HPDE6-E6E7 (cell line): Measurements from ENCODE around the gene INPP5J.
"Not testable (repeated sequence)": the region's sequence is repeated elsewhere in the genome, so short reads cannot be mapped to it uniquely, and the experiment has no call there.

Source experiments
- DNase-seq: peaks from one replicate; pipeline ENCODE4 v3.0.0; 2011; ENCODE audit warnings: missing footprints; ENCODE audit errors: extremely low spot score

The INPP5J gene

DNA sequence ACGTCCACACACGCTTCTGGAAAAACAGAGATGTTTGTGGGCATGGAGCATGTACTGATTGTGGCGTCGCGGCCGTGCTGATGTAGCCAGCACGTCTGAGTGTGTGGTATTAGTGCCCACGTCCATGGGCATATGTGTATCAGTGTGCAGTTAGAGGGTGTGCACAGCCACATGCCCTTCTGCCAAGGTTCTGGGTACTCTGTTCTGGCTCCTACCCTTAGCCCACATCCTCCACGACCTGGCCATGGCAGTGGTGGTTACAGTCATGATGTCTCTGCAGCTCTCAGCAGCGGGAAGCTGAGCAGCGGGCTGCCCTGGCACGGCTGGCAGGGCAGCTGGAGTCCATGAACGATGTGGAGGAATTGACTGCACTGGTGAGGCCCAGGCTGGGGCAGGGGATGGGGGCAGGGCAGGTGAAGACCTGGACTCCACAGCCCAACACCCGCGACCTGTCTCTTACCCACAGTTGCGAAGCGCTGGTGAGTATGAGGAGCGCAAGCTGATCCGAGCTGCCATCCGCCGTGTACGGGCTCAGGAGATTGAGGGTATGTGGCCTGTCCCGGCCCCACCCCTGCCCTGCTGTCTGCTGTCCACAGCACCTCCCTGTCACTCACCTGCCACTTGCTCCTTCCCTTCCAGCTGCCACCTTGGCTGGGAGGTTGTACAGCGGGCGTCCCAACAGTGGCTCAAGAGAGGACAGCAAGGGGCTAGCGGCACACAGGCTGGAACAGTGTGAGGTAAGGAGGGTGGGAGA lies 34.4 kb upstream of the INPP5J start:
- DNase-seq, result no peak

DNA sequence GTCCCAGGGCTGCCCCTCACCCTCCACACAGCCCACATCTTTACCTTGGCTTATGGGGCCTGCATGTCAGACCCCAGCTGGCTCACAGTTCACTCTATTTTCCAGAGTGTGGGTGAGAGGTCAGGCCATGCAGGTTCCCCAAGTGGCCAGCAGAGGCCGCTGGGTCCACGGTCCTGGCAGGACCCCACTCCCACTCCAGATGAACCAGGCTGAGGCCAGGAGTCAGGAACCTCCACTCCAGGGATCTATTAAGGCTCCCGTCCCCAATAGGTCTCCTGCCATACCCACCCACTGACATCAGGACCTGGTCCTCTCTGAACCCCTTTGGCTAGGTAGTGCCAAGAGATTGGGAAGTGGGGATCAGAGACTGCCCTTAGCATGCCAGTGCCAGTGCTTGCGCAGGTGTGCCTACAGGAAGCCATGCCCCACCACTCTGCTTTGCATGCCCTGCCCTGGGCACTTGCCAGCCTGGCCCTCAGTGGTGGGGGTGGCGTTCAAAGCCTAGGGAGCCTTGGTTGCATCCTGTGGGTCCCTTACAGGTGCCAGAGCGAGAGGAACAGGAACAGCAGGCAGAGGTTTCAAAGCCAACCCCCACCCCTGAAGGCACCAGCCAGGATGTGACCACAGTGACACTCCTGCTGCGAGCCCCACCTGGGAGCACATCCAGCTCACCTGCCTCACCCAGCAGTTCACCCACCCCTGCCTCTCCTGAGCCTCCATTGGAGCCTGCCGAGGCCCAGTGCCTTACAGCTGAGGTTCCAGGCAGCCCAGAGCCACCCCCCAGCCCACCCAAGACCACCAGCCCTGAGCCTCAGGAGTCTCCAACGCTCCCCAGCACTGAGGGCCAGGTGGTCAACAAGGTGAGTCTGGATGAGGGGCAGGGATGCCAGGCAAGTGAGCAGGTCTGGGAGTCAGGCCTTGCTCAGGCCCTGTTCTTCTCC lies 33.3 kb upstream of the INPP5J start:
- DNase-seq, result no peak

DNA sequence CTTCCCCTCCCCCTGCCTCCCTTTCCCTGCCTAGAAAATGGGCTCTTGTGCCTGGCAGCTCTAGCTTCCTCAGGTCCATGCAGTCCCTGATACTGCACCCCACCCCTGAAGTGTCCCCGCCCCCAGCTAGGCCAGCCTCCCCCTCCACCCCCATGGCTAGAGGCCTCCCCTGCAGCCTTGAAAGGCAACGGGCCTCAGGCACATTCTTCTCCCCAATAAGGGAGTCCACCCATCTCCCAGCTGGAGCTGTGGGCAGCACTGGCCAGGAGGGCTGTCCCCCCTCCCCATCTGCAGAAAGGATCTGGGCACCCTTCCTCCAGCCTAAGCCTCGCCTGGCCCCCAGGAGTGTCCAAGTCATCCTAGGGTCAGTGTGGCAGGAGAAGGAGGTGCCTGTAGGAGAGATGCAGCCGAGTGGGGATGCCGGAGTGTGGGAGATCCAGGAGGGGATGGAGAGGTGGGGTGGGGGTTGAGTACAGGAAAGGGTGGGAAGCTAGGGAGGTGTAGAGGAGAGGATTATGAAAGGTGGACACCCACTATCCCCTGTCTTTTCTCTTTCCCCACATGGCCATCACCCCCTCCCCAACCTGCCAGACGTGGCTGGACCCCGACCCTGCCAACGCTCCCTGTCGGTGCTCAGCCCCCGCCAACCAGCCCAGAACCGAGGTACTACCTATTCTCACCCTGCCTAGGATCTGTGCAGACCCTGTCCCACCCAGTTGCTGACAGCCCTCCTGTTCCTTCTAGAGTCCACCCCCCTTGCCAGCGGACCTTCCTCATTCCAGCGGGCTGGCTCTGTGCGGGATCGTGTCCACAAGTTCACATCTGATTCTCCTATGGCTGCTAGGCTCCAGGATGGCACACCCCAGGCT lies 32.3 kb upstream of the INPP5J start:
- DNase-seq, result no peak

DNA sequence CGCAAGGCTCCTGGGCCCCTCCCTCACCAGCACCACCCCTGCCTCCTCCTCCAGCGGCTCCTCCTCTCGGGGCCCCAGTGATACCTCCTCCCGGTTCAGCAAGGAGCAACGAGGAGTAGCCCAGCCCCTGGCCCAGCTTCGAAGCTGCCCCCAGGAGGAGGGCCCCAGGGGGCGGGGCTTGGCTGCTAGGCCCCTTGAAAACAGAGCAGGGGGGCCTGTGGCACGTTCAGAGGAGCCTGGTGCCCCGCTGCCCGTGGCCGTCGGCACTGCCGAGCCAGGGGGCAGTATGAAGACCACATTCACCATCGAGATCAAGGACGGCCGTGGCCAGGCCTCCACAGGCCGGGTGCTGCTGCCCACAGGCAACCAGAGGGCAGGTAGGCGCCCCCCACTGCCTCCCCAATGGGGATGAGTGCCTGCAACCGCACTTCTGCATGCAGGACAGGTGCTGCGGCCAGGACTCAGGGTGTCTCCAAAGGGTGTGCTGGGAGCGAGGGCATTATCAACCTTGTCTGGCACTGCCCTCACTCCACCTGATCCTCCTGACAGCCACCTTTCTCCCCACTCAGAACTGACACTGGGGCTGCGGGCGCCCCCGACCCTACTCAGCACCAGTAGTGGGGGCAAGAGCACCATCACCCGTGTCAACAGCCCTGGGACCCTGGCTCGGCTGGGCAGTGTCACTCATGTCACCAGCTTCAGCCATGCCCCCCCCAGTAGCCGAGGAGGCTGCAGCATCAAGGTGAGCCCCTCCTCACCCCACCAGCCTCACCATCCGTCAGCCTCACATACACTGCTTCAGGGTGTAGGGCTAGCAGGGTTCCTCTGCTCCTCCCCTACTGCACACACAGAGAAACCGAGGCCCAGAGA lies 31.4 kb upstream of the INPP5J start:
- DNase-seq, result no peak

DNA sequence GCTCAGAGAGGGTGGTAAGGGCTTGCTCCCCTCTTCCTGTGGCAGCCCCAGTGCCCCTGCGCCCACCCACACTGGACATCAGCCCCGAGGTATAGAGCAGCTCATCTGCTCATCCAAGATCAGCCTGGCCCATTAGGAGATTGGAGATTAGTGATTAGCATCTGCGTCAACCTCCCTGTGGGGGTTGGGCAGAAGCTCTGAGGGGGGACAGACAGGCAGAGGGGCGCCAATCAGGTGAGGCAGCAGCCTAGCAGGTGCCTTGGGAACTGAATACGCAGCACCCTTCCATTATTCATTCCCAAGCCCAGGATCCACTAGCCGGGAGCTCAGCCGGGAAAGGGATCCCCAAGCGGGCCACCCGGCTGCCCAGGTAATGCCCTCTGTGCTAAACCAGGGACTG lies 30.6 kb upstream of the INPP5J start:
- DNase-seq, result no peak

DNA sequence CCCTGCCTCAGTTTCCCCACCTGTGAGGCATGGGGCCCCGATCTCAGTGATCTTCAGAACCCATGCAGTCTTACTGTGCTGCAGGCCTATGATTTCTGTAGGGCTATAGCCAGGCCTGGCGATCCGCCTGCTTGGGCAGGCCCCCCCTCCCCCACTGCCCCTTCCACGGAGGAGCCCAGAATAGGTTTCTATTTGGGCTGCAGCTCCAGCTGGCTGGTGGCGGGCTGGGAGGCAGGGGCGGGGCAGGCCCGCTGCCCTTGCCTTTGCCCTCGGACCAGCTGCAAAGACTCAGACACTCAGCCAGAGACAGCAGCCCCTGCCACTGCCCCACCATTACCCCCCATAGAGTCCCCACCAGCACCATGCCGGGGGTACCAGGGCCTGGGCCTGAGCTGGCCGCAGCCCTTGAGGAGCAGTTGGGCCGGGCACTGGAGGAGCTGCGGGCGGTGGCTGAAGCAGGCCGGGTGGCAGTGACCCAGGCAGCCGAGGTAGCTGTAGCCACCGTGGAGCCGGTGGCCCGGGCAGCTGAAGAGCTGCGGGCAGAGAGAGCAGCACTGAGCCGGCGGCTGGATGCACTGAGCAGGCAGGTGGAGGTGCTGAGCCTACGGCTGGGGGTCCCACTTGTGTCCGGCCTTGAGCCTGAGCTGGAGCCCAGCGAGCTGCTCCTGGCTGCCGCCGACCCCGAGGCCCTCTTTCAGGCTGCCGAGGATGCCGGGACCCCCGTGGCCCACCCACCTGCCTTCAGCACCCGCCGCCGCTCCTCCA lies 29.5 kb upstream of the INPP5J start:
- DNase-seq, result no peak

DNA sequence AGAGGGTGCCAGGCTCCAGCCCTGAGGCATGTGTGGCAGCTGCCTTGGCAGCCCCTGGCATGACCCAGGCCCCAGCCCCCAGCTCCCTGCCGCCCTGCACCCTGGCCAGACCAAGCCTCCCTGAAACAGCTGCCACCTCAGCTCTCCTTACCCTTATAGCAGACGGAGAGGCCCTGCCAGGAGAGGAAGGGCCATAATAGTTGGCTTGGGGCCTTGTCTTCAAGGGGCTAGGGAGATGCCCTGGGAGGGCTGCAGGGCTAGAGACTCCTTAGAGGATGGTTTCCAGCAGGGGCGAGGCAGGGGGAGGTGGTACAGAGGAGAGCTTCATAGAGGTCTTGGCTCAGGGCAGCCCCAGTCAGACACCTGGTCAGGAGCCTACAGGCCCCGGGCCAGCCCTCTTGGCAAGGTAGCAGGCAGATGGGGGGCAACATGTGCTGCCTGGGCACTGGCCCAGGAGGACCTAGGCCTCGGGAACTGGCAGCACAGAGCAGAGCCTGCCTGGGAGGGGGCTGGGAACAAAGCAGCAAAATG lies 28.7 kb upstream of the INPP5J start:
- no peak for DNase-seq

DNA sequence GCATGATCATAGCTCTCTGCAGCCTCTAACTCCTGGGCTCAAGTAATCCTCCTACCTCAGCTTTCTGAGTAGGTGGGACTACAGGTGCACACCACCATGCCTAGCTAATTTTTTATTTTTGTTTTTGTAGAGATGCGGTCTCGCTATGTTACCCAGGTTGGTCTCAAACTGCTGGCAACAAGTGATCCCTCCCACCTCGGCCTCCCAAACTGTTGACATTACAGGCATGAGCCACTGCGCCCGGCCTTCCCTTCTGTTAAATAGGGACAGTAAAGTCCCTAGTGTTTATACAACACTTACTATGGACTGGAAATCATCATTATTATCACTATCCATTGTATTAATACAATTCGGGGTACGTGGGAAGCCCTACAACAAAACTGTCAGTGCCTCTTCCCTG lies 28.0 kb upstream of the INPP5J start:
- no peak for DNase-seq

DNA sequence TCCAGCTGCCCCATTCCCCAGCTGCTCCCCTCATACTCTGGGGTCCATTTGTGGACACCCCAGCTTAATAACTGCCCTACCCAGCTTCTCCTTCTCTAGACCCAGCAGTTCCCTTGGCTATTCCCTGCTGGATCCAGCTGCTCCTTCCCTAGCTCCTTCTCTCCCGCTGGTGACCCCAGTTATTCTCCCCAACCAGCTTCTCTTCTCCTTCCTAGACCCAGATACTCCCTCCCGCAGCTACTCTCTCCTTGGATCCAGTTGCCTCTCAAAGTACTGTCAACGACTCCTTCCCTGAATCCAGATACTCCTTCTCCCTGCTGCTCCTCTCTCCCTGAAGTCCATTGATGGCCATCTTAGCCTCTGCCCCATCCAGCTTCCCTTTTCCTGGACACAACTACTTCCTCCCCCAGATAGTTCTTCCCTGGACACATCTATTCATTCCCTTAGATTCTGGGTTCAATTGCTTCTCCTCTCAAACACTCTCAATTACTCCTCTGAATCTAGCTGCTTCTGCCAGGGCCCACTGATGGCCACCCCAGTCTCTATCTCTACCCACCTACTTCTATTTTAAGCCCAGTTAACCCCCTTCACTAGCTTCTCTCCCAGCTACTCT lies 27.0 kb upstream of the INPP5J start:
- DNase-seq, result no peak

DNA sequence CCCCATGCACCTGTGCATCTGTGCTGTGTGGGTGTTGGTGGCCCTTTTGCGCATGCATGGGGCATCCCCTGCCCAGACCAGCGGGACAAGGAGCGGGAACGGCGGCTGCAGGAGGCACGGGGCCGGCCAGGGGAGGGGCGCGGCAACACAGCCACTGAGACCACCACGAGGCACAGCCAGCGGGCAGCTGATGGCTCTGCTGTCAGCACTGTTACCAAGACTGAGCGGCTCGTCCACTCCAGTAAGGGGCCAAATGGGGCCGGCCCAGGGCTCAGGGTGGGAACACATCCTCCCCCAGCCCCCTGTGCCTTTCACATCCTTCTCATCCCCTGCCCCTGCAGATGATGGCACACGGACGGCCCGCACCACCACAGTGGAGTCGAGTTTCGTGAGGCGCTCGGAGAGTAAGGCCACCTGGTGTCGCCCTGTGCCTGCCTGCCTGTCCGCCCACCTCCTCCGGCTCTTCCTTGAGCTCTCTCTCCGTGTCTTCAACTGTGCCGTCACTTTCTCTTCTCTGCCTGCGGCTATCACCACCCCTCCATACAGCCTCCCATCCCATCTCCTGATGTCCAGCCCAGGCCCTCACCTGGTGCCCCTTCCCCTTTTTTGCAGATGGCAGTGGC lies 26.0 kb upstream of the INPP5J start:
- no peak for DNase-seq

DNA sequence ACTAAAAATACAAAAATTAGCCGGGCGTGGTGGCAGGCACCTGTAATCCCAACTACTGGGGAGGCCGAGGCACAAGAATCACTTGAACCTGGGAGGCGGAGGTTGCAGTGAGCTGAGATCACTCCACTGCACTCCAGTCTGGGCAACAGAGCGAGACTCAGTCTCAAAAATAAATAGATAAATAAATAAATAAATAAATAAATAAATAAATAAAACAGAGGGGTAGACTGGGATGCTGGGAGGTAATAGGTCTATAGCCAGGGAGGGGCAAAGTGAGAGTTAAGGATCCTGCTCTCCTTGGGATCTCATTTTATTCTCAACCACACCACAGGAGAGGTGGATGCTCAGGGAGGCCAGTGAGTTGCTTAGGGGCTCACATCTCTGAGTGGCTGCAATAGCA lies 25.2 kb upstream of the INPP5J start:
- DNase-seq, result not testable (repeated sequence)

DNA sequence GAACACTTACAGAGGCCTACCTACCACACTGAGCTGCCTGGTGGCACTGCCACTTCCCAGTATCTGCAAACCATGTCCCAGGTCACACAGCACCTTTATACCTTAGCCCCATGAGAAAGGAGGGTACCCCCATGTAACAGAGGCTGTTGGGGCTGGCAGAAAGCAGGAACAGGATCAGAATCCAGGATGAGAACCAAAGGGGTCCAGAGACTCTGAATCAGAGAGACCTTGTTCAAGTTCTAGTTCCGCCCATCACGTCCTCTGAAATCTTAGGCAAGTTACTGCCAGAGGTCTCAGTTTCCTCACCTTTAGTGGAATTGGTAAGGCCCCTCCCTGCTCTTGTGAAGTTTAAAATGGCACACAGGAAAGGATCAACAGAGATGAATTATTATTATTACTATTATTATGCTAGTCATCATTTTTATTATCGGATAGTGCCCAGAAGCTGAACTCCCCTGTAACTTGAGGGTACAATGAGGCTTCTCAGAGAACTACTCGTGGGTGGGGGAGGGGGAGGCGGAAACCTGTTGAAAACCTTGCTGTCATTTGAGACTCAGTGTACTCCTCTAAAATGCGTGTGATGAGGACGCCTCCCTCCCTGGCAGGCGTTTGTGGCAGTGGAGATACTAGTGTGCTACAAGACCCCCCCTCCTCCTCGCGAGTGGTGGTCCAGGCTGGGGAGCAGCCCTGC lies 24.7 kb upstream of the INPP5J start:
- no peak for DNase-seq

DNA sequence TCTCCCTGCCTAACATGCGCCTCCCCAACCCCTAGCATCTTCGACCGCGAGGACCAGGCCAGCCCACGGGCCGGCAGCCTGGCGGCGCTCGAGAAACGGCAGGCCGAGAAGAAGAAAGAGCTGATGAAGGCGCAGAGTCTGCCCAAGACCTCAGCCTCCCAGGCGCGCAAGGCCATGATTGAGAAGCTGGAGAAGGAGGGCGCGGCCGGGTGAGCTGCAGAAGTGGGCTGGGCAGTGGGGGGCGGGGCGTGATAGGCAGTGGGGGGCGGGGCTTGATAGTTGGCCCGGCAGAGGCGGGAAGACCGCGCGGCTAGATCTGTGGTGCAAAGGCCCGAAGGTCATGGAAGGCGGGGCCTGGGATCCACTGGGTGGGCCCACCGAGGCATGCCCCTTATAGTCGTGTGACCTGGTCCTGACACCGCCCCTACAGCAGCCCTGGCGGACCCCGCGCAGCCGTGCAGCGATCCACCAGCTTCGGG lies 24.1 kb upstream of the INPP5J start:
- DNase-seq, result no peak

DNA sequence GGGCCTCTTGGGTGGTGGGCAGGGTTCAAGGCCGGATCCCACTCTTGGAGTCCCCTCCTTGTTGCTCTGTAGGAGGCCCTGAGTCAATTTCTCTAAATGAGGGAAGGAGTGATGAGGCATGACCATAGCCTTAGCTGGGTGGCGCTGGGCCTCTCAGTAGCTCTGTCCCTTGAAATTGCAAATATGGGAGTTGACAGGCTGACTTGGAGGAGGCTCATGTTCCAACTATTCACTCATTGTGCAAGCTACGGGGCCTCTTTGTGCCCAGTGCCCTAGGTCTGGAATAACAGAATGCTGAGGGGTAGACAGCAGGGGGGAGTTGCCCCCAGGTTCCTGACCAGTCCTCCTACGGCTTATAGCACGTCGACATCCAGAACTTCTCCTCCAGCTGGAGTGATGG lies 23.4 kb upstream of the INPP5J start:
- DNase-seq, result no peak

DNA sequence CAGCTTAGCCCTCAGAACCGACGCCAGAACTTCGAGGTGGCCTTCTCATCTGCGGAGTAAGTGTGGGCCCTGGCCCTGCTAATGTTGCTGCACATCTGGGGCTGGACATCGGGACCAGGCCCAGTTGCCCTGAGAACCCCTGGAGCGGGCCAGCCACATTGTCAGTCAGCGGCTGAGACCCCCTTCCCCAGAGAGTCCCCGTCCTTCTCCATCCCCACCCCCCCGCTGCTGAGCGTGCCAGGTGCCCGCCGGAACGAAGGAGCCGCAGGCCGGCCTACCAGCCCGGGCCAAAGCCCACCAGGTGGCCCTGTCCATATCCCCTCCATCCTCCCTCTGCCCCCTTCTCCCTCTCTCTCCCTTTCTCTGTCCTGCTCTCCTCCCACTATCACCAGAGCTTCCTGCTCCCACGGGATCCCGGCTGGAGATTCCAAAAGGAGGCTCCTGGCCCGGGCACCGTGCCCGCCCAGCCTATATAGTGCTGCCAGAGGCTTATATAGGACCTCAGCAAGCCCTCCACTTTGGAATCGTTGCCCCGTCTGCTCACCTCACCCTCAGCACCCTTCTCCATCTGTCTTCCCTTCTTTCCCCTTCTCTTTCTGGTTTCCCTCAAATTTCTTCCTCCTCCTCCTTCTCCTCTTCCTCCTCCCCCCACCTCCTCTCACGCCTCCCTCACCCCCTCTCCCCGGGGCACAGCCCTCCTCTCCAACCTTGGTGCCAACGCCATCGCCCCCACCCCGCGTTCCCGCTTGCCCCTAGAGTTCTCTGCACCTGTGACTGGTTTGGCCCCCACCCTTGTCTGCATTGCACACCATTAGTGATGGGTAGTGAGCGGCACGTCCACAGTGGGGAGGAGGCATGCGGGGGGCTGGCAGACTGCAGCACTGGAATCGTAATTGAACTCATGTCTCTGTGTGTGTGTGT lies 22.7 kb upstream of the INPP5J start:
- DNase-seq, result no peak

DNA sequence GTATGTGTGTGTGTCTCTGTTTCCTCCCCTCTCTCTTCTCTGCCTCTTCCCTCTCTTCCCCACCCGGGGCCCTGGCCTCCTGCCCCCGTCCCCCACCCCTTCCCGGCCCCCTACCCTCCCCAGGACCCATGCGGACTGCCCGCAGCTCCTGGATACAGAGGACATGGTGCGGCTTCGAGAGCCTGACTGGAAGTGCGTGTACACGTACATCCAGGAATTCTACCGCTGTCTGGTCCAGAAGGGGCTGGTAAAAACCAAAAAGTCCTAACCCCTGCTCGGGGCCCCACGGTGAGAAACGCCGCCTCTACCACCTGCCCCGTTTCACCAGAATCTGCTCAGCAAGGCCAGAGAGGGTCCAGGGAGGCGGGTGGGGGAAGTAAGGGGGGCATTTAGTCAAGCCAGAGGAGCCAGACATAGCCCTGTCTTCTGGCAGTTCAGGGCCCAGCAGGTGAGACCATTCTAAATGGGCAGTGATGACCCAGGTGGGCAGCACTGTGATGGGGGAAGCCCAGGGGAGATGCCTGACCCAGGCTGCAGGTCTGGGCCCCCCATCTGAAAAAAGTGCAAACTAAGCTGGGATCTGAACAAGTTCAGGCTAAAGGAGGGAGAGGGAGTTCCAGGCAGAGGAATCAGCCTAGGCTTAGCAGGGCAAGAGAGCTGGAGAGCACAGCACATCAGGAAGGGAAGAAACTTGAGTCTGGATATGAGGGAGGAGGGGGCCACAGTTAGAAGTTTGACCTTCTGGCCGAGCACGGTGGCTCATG lies 21.8 kb upstream of the INPP5J start:
- no peak for DNase-seq
